Measurements from ENCODE around the gene PROSER1.

GRCh38 chr13:38980750-38981078 lies 57.2 kb downstream of the PROSER1 start:
- no peak for TF ChIP-seq CTCF (IDR thresholded peaks at IDR 0.05; ENCODE audit: low read depth, low read length)
- no peak for TF ChIP-seq POLR2A (IDR thresholded peaks at IDR 0.05; ENCODE audit: extremely low read depth, insufficient read length)
- no peak for TF ChIP-seq MAX (IDR thresholded peaks at IDR 0.05; ENCODE audit: low read depth, low read length)
- no peak for TF ChIP-seq MYC (IDR thresholded peaks at IDR 0.05; ENCODE audit: low read depth, low read length)

Data from NB4 (cell line).